ENCODE results near the gene ATG9B. TPM values are rescaled to one million over a fixed set of nuclear protein-coding genes. Genes with fewer than 3 reads are reported as not detected.

The ATG9B gene
- total RNA-seq, 4 donors from 2014 or later, result 0.15 to 0.31 TPM; not detected in 2

DNA sequence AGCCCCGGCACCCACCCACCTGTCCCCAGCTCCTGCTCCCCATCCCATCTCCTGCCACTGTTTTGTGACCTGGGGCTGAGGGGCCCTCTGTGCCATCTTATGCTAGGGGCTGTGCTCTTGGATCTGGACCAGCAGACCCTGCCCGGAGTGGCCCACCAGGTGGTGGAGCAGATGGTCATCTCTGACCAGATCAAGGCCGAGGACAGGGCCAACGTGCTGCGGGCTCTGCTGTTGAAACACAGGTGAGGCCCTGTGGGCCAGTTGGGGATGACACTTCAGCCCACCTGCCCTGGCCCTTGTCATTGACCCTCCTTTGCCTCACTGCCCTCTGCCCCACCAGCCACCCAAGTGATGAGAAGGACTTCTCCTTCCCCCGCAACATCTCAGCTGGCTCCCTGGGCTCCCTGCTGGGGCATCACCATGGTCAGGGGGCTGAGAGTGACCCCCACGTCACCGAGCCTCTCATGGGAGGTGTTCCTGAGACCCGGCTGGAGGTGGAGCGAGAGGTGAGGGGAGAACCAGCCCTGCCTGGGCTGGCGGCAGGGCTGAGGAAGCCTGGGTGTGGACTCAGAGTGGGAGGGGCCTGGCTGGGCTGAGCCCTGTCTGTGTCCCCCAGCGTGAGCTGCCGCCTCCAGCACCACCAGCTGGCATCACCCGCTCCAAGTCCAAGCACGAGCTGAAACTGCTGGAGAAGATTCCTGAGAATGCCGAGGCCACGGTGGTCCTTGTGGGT, 45.7 kb upstream of the ATG9B start:
- Histone ChIP-seq H3K27ac (no peak overlapping the region), H3K27me3 (no peaks in the 10 kb centered on the region), H3K9me3 (no peaks in the 10 kb centered on the region), H3K4me3 (no peak overlapping the region), H3K4me1 (no peaks in the 10 kb centered on the region), H3K36me3 (peaks cover 0 to 100% of the 10 kb centered on the region in 2 donors)
- WGBS, 2 donors (ENCODE audit: low coverage in 1 of 2), result no CpG with 5 or more reads among the region's 17 CpGs
- TF ChIP-seq, protein P1, sequence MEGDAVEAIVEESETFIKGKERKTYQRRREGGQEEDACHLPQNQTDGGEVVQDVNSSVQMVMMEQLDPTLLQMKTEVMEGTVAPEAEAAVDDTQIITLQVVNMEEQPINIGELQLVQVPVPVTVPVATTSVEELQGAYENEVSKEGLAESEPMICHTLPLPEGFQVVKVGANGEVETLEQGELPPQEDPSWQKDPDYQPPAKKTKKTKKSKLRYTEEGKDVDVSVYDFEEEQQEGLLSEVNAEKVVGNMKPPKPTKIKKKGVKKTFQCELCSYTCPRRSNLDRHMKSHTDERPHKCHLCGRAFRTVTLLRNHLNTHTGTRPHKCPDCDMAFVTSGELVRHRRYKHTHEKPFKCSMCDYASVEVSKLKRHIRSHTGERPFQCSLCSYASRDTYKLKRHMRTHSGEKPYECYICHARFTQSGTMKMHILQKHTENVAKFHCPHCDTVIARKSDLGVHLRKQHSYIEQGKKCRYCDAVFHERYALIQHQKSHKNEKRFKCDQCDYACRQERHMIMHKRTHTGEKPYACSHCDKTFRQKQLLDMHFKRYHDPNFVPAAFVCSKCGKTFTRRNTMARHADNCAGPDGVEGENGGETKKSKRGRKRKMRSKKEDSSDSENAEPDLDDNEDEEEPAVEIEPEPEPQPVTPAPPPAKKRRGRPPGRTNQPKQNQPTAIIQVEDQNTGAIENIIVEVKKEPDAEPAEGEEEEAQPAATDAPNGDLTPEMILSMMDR (IDR thresholded peaks at IDR 0.05), result no peak
- TF ChIP-seq EP300 (IDR thresholded peaks at IDR 0.05), result no peak
- TF ChIP-seq POLR2A (IDR thresholded peaks at IDR 0.05), result no peak
- TF ChIP-seq POLR2AphosphoS5 (IDR thresholded peaks at IDR 0.05), result no peak
- ATAC-seq, result no peak

DNA sequence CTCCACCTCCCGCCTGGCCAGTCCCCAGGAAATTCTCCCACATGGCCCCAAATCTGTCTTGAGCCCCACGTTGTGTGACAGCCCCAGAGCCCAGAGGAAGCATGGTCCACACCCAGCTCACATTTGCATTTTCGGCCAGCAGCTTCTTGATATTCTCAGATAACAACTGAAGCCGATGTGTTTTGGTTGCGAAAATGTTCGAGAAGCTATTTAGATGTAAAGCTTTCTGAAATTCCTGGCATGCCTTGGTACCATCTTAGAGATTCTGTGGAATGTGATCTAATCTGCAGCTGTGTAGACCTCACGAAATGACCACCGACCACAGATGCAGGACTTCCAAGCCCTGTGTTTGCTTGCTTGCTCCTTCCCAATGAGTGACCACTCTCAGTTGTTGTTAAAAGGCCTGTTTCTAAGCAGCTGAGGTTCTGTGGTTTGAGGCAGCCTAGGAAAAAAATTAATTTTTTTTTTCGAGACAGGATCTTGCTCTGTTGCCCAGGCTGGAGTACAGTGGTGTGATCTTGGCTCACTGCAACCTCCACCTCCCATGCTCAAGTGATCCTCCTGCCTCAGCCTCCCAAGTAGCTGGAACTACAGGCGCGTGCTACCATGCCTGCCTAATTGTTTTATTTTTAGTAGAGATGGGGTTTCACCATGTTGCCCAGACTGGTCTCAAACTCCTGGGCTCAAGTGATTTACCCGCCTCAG, 43.9 kb upstream of the ATG9B start:
- peaks cover 0 to 10% (median 0%) of the 10 kb centered on the region in 3 donors for H3K4me1 ChIP-seq
- TF ChIP-seq, protein P1 (IDR thresholded peaks at IDR 0.05), result no peak
- TF ChIP-seq POLR2A (IDR thresholded peaks at IDR 0.05) (no peak), POLR2AphosphoS5 (IDR thresholded peaks at IDR 0.05) (no peak), EP300 (IDR thresholded peaks at IDR 0.05) (no peak)
- H3K27me3 ChIP-seq, result no peaks in the 10 kb centered on the region
- H3K36me3 ChIP-seq, result peaks cover 0 to 98% of the 10 kb centered on the region in 2 donors
- no peaks in the 10 kb centered on the region for H3K9me3 ChIP-seq
- WGBS, 2 donors (ENCODE audit: low coverage in 1 of 2), result 72 to 87% methylated on average over 4 to 7 of the region's 12 CpGs
- ATAC-seq, result no peak
- H3K27ac ChIP-seq, result no peak overlapping the region
- no peak overlapping the region for H3K4me3 ChIP-seq

DNA sequence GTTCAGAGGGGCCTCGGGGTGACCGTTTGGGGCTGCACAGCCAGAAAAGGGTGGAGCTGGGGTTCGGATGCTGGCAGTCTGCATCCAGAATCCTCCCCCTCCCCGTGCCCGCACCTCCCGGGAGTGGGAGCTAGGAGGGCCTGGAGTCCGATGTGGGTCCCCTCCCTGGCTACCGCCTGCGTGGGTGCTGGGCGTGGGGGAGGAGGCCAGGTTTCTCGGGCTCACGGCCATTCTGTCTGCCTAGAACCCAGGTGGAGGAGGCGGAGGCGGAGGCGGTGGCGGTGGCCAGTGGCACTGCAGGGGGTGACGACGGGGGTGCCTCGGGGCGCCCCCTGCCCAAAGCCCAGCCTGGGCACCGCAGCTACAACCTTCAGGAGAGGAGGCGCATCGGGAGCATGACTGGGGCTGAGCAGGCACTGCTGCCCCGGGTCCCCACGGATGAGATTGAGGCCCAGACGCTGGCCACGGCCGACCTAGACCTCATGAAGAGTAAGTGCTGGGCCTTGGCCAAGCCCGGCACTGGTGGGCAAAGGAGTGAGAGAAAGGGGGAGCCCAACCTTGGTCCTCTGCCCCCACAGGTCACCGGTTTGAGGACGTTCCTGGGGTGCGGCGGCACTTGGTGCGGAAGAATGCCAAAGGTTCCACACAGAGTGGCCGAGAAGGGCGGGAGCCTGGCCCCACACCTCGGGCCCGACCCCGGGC, 42.1 kb upstream of the ATG9B start:
- no CpG with 5 or more reads among the region's 39 CpGs for WGBS, 2 donors (ENCODE audit: low coverage in 1 of 2)
- no peak overlapping the region for H3K27ac ChIP-seq
- no peaks in the 10 kb centered on the region for H3K27me3 ChIP-seq
- no peak for TF ChIP-seq POLR2A (IDR thresholded peaks at IDR 0.05)
- no peak for TF ChIP-seq EP300 (IDR thresholded peaks at IDR 0.05)
- TF ChIP-seq, protein P1 (IDR thresholded peaks at IDR 0.05), result no peak
- no peak for TF ChIP-seq POLR2AphosphoS5 (IDR thresholded peaks at IDR 0.05)
- no peaks in the 10 kb centered on the region for H3K9me3 ChIP-seq
- H3K4me1 ChIP-seq, result peaks cover under 1 to 28% (median 12%) of the 10 kb centered on the region in 3 donors
- H3K36me3 ChIP-seq, result peaks cover 0 to 85% of the 10 kb centered on the region in 2 donors
- no peak overlapping the region for H3K4me3 ChIP-seq
- no peak for ATAC-seq

DNA sequence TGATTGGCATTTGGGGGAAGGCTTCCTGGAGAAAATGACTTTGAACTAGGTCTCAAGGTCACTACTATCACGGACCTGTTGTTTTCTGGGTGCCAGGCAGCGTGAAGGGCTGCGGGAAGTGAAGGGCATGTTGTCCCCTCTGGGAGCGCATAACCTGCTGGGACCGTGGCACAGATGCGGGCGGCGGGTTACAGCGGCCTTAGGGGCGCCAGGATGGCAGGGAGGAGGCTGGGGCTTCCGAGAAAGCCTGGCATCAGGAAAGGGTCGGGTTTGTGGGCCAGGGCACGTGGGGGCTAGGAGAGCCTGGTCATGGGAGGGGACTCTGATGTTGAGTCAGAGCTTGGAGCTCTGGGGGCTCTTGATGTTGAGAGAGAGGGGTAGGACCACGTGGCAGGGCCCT, 41.2 kb upstream of the ATG9B start:
- Histone ChIP-seq H3K4me3 (no peak overlapping the region), H3K27ac (no peak overlapping the region), H3K4me1 (peaks cover 3 to 37% (median 22%) of the 10 kb centered on the region in 3 donors), H3K36me3 (peaks cover 0 to 76% of the 10 kb centered on the region in 2 donors), H3K27me3 (no peaks in the 10 kb centered on the region), H3K9me3 (no peaks in the 10 kb centered on the region)
- no peak for TF ChIP-seq EP300 (IDR thresholded peaks at IDR 0.05)
- TF ChIP-seq, protein P1 (IDR thresholded peaks at IDR 0.05), result no peak
- TF ChIP-seq POLR2A (IDR thresholded peaks at IDR 0.05), result no peak
- ATAC-seq, result no peak
- 85 to 88% methylated on average over 9 to 11 of the region's 14 CpGs for WGBS, 2 donors (ENCODE audit: low coverage in 1 of 2)

Measured in gastroesophageal sphincter (tissue), 4 donors.